ENCODE results near the gene LACC1.

The LACC1 gene

GRCh38 chr13:43883631-43884030 is 3.9 kb downstream of the LACC1 start:
- DNase-seq (ENCODE audit: low read depth in 3 of 3), result no peak

GRCh38 chr13:43884222-43884621 is 4.5 kb downstream of the LACC1 start:
- no peak for DNase-seq (ENCODE audit: low read depth in 3 of 3)

- DNase-seq (ENCODE audit: low read depth in 3 of 3), result no peak
Observed at GRCh38 chr13:43894438-43894837, 14.7 kb downstream of the LACC1 start.

GRCh38 chr13:43895940-43896339 is 16.2 kb downstream of the LACC1 start:
- DNase-seq (ENCODE audit: low read depth in 3 of 3), result no peak

GRCh38 chr13:43905435-43906031 is 25.8 kb downstream of the LACC1 start:
- DNase-seq (ENCODE audit: low read depth in 3 of 3), result no peak

- DNase-seq (ENCODE audit: low read depth in 3 of 3), result peak in 1 of 3 donors; percentile 6
Observed at GRCh38 chr13:43908156-43909126, 28.7 kb downstream of the LACC1 start.

- DNase-seq (ENCODE audit: low read depth in 3 of 3), result no peak
Observed at GRCh38 chr13:43910856-43911255, 31.2 kb downstream of the LACC1 start.

GRCh38 chr13:43911278-43911677 is 31.6 kb downstream of the LACC1 start:
- DNase-seq (ENCODE audit: low read depth in 3 of 3), result no peak

- DNase-seq (ENCODE audit: low read depth in 3 of 3), result no peak
Observed at GRCh38 chr13:43911871-43912270, 32.2 kb downstream of the LACC1 start.

GRCh38 chr13:43915451-43915850 is 35.7 kb downstream of the LACC1 start:
- no peak for DNase-seq (ENCODE audit: low read depth in 3 of 3)

- DNase-seq (ENCODE audit: low read depth in 3 of 3), result no peak
Observed at GRCh38 chr13:43916828-43917227, 37.1 kb downstream of the LACC1 start.

- DNase-seq (ENCODE audit: low read depth in 3 of 3), result no peak
Observed at GRCh38 chr13:43918636-43919035, 38.9 kb downstream of the LACC1 start.

GRCh38 chr13:43920965-43921674 is 41.4 kb downstream of the LACC1 start:
- DNase-seq (ENCODE audit: low read depth in 3 of 3), result no peak

- no peak for DNase-seq (ENCODE audit: low read depth in 3 of 3)
Observed at GRCh38 chr13:43924549-43925245, 45.0 kb downstream of the LACC1 start.

GRCh38 chr13:43929947-43930346 is 50.2 kb downstream of the LACC1 start:
- no peak for DNase-seq (ENCODE audit: low read depth in 3 of 3)

- DNase-seq (ENCODE audit: low read depth in 3 of 3), result no peak
Observed at GRCh38 chr13:43933378-43933777, 53.7 kb downstream of the LACC1 start.

- no peak for DNase-seq (ENCODE audit: low read depth in 3 of 3)
Observed at GRCh38 chr13:43934273-43934672, 54.6 kb downstream of the LACC1 start.

- DNase-seq (ENCODE audit: low read depth in 3 of 3), result no peak
Observed at GRCh38 chr13:43935878-43936277, 56.2 kb downstream of the LACC1 start.

- DNase-seq (ENCODE audit: low read depth in 3 of 3), result no peak
Observed at GRCh38 chr13:43936647-43937046, 56.9 kb downstream of the LACC1 start.

- no peak for DNase-seq (ENCODE audit: low read depth in 3 of 3)
Observed at GRCh38 chr13:43937839-43938238, 58.1 kb downstream of the LACC1 start.

- no peak for DNase-seq (ENCODE audit: low read depth in 3 of 3)
Observed at GRCh38 chr13:43938449-43938848, 58.7 kb downstream of the LACC1 start.

GRCh38 chr13:43939086-43939485 is 59.4 kb downstream of the LACC1 start:
- no peak for DNase-seq (ENCODE audit: low read depth in 3 of 3)

Measured in stimulated activated CD4-positive, alpha-beta T cell treated with anti-CD3 and anti-CD28 coated beads, TNF-alpha, amount 100 ng/mL, for 48 hours (primary cell).